HG03520 (cell line): Measurements from ENCODE around the gene FANCC.

Source experiments
- ATAC-seq: cut with Tn5 transposase; IDR thresholded peaks from one replicate; pipeline ENCODE4 v1.9.1; 2021; ENCODE audit warnings: mild to moderate bottlenecking, moderate library complexity; ENCODE audit not compliant: unreplicated experiment

FANCC gene

GRCh38 chr9:95053611-95054570 is 263.6 kb downstream of the FANCC start:
- no peak for ATAC-seq

GRCh38 chr9:95049761-95050160 is 267.7 kb downstream of the FANCC start:
- no peak for ATAC-seq
